B cell (primary cell): ENCODE measurements around the gene CDO1. TPM values are rescaled to one million over a fixed set of nuclear protein-coding genes. Genes with fewer than 3 reads are reported as not detected.

Source experiments
- ATAC-seq: fragments of 200-7000 bp; cut with Tn5 transposase; one replicate; pipeline ENCODE4 v1.10.0; 2021; ENCODE audit warnings: low read depth, mild to moderate bottlenecking, moderate number of reproducible peaks, moderate library complexity
- CTCF ChIA-PET: fragments of 350-600 bp; sonication (Branson Sonifier 250); formaldehyde crosslinking; loops from one replicate; lab custom pipeline; 2021; ENCODE audit warnings: antibody characterized with exemption, inconsistent platforms; lab: Charles Lee
- POLR2A ChIA-PET: fragments of 350-600 bp; sonication (Branson Sonifier 250); formaldehyde crosslinking; loops from one replicate; lab custom pipeline; 2021; ENCODE audit warnings: antibody characterized with exemption; lab: Charles Lee
- DNase-seq: peaks from one replicate; pipeline ENCODE4 v3.0.0; 2013
- H2AFZ ChIP-seq: 2 replicates; pipeline ENCODE4 v1.6.1; 2012; ENCODE audit warnings: mild to moderate bottlenecking, low read depth, low read length; ENCODE audit not compliant: insufficient read depth, poor library complexity, severe bottlenecking
- H3K27ac ChIP-seq, 2 donors: 1 replicate in 1 of 2; 2 replicates in 1 of 2; pipeline ENCODE4 v1.5.1; 2012 to 2013; ENCODE audit warnings: low read length in 2 of 2, mild to moderate bottlenecking in 2 of 2, moderate library complexity in 1 of 2
- H3K27me3 ChIP-seq, 4 experiments: fragments of 200-600 bp in 1 of 4; sonication (generic) in 1 of 4; replicated peaks in 1 of 4; 1 replicate in 2 of 4; 2 replicates in 2 of 4; pipeline versions ENCODE4 v1.6.1 to v1.7.0; 2013 to 2016; ENCODE audit warnings: low read length in 3 of 4, mild to moderate bottlenecking in 2 of 4, mixed read lengths in 1 of 4, moderate library complexity in 1 of 4; ENCODE audit not compliant: insufficient read depth in 4 of 4, control insufficient read depth in 3 of 4; ENCODE audit errors: control extremely low read depth in 1 of 4
- H3K36me3 ChIP-seq, 2 experiments: replicated peaks in 1 of 2; 1 replicate in 1 of 2; 2 replicates in 1 of 2; pipeline versions ENCODE4 v1.6.1 to v1.7.1; 2013; ENCODE audit warnings: low read length in 1 of 2; ENCODE audit not compliant: insufficient read depth in 2 of 2, control insufficient read depth in 1 of 2; ENCODE audit errors: control extremely low read depth in 1 of 2, extremely low read depth in 1 of 2
- H3K4me1 ChIP-seq, 2 donors: fragments of 200-600 bp in 1 of 2; sonication (generic) in 1 of 2; 1 replicate in 1 of 2; 2 replicates in 1 of 2; pipeline versions ENCODE4 v1.5.1 to v1.6.1; 2013 to 2017; ENCODE audit warnings: low read length in 2 of 2; ENCODE audit not compliant: control insufficient read depth in 2 of 2, insufficient read depth in 2 of 2
- H3K4me2 ChIP-seq: replicated peaks from 2 replicates; pipeline ENCODE3; 2012; ENCODE audit warnings: mild to moderate bottlenecking, low read depth, low read length; ENCODE audit not compliant: poor library complexity, severe bottlenecking
- H3K4me3 ChIP-seq, 5 experiments: fragments of 200-600 bp in 1 of 5; sonication (generic) in 1 of 5; 1 replicate in 3 of 5; 2 replicates in 2 of 5; pipeline versions ENCODE4 v1.5.1 to v1.7.0; 2011 to 2016; ENCODE audit warnings: low read length in 4 of 5, mild to moderate bottlenecking in 4 of 5, low read depth in 2 of 5, control low read depth in 1 of 5, moderate library complexity in 1 of 5; ENCODE audit not compliant: insufficient read depth in 1 of 5; ENCODE audit errors: control extremely low read depth in 1 of 5, extremely low read depth in 1 of 5
- H3K79me2 ChIP-seq: fragments of 200-600 bp; sonication (generic); one replicate; pipeline ENCODE4 v1.6.0; 2016; ENCODE audit warnings: low read length; ENCODE audit not compliant: control insufficient read depth, insufficient read depth
- H3K9ac ChIP-seq: fragments of 200-600 bp; sonication (generic); 2 replicates; pipeline ENCODE4 v1.6.1; 2017; ENCODE audit warnings: mild to moderate bottlenecking, low read length, moderate library complexity
- H3K9me3 ChIP-seq, 3 donors: one replicate each; pipeline versions ENCODE4 v1.6.1 to v1.7.1; 2013; ENCODE audit warnings: low read length in 2 of 3; ENCODE audit not compliant: control insufficient read depth in 2 of 3, insufficient read depth in 1 of 3; ENCODE audit errors: control extremely low read depth in 1 of 3
- H4K20me1 ChIP-seq: 2 replicates; pipeline ENCODE4 v1.6.0; 2012; ENCODE audit warnings: mild to moderate bottlenecking, low read length; ENCODE audit not compliant: insufficient read depth, control insufficient read depth, poor library complexity, severe bottlenecking
- H3K27ac Mint-ChIP-seq: one replicate; pipeline ENCODE4 v1.8.0; 2021; ENCODE audit warnings: mixed read lengths
- H3K27me3 Mint-ChIP-seq: one replicate; pipeline ENCODE4 v1.8.0; 2021; ENCODE audit warnings: mixed read lengths
- H3K4me1 Mint-ChIP-seq: one replicate; pipeline ENCODE4 v1.8.0; 2021; ENCODE audit warnings: mixed read lengths
- H3K4me3 Mint-ChIP-seq: one replicate; pipeline ENCODE4 v1.8.0; 2021; ENCODE audit warnings: mixed read lengths
- H3K9me3 Mint-ChIP-seq: one replicate; pipeline ENCODE4 v1.8.0; 2022; ENCODE audit warnings: mixed read lengths; ENCODE audit not compliant: insufficient read depth
- CTCF ChIP-seq: fragments of 200-600 bp; IDR thresholded peaks from one replicate; pipeline ENCODE4 v1.8.0; 2022; ENCODE audit warnings: antibody characterized with exemption, mild to moderate bottlenecking
- EZH2 ChIP-seq: IDR thresholded peaks from 2 replicates; pipeline ENCODE4 v1.6.1; 2012; ENCODE audit warnings: borderline replicate concordance, low read depth, mild to moderate bottlenecking, moderate library complexity, low read length; ENCODE audit not compliant: insufficient read depth, poor library complexity, severe bottlenecking
- WGBS: methylation state at CpG from one replicate; pipeline ENCODE4 v1.1.5; 2013; ENCODE audit warnings: missing lambda C conversion rate; ENCODE audit not compliant: insufficient coverage; 5-methylcytosine and 5-hydroxymethylcytosine counted together
- intact Hi-C: fragments of 100-400 bp; cut with micrococcal nuclease; formaldehyde crosslinking; loops from one replicate; pipeline ENCODE4 v1.10.0; 2022
- polyA plus RNA-seq: library from polyadenylated mRNA; depleted of rRNA; stranded (reverse); fragments of >200 nt; gene quantifications from 2 replicates; pipeline ENCODE4 v1.2.3, GENCODE V29; 2012
- total RNA-seq, 2 donors: library from RNA; stranded (reverse); fragments of 120-200 nt in 1 of 2; gene quantifications; 1 replicate in 1 of 2; 2 replicates in 1 of 2; pipeline versions ENCODE4 v1.2.3 to v1.2.4, GENCODE V29; 2013 to 2022

The CDO1 gene
- total and polyA plus RNA-seq, 2 donors (not counting 1 experiment from before 2014, with no cell fraction given), result not detected

DNA sequence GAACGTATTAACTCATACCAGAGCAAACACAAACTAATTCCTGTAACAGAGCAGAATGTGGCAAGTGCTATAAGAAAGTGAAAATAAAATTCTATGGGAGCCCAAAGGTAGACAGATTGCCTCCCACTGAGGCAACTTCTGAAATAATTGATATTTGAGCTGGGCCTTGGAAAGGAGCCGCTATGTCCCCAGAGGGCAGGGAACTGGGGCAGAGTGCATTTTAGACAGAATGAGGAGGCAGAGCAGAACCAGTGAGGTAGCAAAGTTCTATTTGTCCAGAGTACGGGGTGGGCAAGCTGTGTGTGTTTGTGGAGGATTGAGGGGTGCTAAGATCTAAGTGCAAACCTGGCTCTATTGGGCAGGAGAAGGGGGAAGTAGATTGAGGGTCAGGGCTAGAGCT lies 19.8 kb downstream of the CDO1 start:
- H3K27ac Mint-ChIP-seq, result no peak overlapping the region
- TF ChIP-seq CTCF (no peak), EZH2 (no peak)
- H3K4me1 Mint-ChIP-seq, result no peaks in the 10 kb centered on the region
- peaks cover 0 to 12% (median 3%) of the 10 kb centered on the region in 4 experiments for H3K27me3 ChIP-seq
- ChIA-PET CTCF (no interaction called here), POLR2A (no interaction called here)
- intact Hi-C loops, result no loop called here
- H3K4me3 Mint-ChIP-seq, result no peak overlapping the region
- H3K4me2 ChIP-seq, result no peak overlapping the region
- no peak overlapping the region for H3K27ac ChIP-seq
- ATAC-seq (no peak), DNase-seq (no peak)
- no peak overlapping the region for H3K4me3 ChIP-seq
- no peaks in the 10 kb centered on the region for H3K4me1 ChIP-seq
- no peaks in the 10 kb centered on the region for H3K36me3 ChIP-seq
- H3K9me3 ChIP-seq, result no peaks in the 10 kb centered on the region
- no peak overlapping the region for H2AFZ ChIP-seq
- 92% methylated on average over 2 of the region's 3 CpGs for WGBS
- H3K27me3 Mint-ChIP-seq, result peaks cover 24% of the 10 kb centered on the region
- no peaks in the 10 kb centered on the region for H3K79me2 ChIP-seq
- H4K20me1 ChIP-seq, result no peaks in the 10 kb centered on the region
- no peak overlapping the region for H3K9ac ChIP-seq
- no peaks in the 10 kb centered on the region for H3K9me3 Mint-ChIP-seq

DNA sequence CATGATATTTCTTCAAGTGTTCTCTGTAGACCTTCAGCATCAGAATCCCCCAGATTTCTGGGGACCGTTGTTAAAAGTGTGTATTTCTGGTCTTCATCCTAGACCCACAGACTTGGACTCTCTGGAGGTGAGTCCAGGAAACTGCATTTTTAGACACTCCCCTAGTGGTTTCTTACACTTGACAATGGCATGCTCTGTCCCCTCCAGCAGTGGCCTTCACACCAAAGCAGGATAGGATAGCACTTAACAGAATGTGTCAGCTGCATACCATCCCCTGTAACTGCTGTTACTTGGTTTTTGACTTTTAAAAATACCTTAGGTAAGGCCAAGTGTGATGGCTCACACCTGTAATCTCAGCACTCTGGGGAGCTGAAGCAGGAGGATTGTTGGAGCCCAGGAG lies 20.8 kb downstream of the CDO1 start:
- H3K9me3 ChIP-seq, result no peaks in the 10 kb centered on the region
- 100% methylated on average over 1 of the region's 1 CpG for WGBS
- DNase-seq (no peak), ATAC-seq (no peak)
- Mint-ChIP-seq H3K4me1 (no peaks in the 10 kb centered on the region), H3K27me3 (peaks cover 31% of the 10 kb centered on the region), H3K27ac (no peak overlapping the region), H3K4me3 (no peak overlapping the region), H3K9me3 (no peaks in the 10 kb centered on the region)
- CTCF ChIA-PET, result no interaction called here
- intact Hi-C loops, result no loop called here
- H4K20me1 ChIP-seq, result no peaks in the 10 kb centered on the region
- H3K4me3 ChIP-seq, result no peak overlapping the region
- no peaks in the 10 kb centered on the region for H3K79me2 ChIP-seq
- H3K9ac ChIP-seq, result no peak overlapping the region
- H3K36me3 ChIP-seq, result no peaks in the 10 kb centered on the region
- no peak overlapping the region for H2AFZ ChIP-seq
- POLR2A ChIA-PET, result no interaction called here
- no peak overlapping the region for H3K27ac ChIP-seq
- H3K4me2 ChIP-seq, result no peak overlapping the region
- TF ChIP-seq EZH2, result no peak
- TF ChIP-seq CTCF, result no peak
- no peaks in the 10 kb centered on the region for H3K4me1 ChIP-seq
- peaks cover 0 to 12% (median 6%) of the 10 kb centered on the region in 4 experiments for H3K27me3 ChIP-seq
